Chondrocyte (in vitro differentiated cells): Measurements from ENCODE around the gene ADGB. TPM values are rescaled to one million over a fixed set of nuclear protein-coding genes. Genes with fewer than 3 reads are reported as not detected.

ENCODE experiments used
- DNase-seq: peaks from one replicate; pipeline ENCODE4 v3.0.0; 2021; ENCODE audit warnings: mixed read lengths, low spot score
- H3K27ac Mint-ChIP-seq: one replicate; pipeline ENCODE4 v1.8.0; 2021; ENCODE audit warnings: mild to moderate bottlenecking, moderate library complexity, mixed read lengths; ENCODE audit not compliant: unreplicated experiment
- H3K27me3 Mint-ChIP-seq: 2 replicates; pipeline ENCODE4 v1.8.0; 2021; ENCODE audit warnings: low read depth, mixed read lengths
- H3K36me3 Mint-ChIP-seq: 2 replicates; pipeline ENCODE4 v1.8.0; 2021; ENCODE audit warnings: low read depth, mixed read lengths
- H3K4me1 Mint-ChIP-seq: 2 replicates; pipeline ENCODE4 v1.8.0; 2021; ENCODE audit warnings: low read depth, mild to moderate bottlenecking, mixed read lengths
- H3K4me3 Mint-ChIP-seq: one replicate; pipeline ENCODE4 v1.8.0; 2021; ENCODE audit warnings: mild to moderate bottlenecking, moderate library complexity, mixed read lengths; ENCODE audit not compliant: unreplicated experiment
- H3K9me3 Mint-ChIP-seq: 2 replicates; pipeline ENCODE4 v1.8.0; 2021; ENCODE audit warnings: low read depth, mixed read lengths
- total RNA-seq: library from RNA; stranded (reverse); gene quantifications from 3 replicates; pipeline ENCODE4 v1.2.1, GENCODE V29; 2021
- TF ChIP-seq, protein P1 (sequence below): fragments of 200-600 bp; sonication (generic); IDR thresholded peaks from 2 replicates; pipeline ENCODE4 v1.5.0; 2021; ENCODE audit warnings: antibody characterized with exemption, mild to moderate bottlenecking, moderate library complexity

ADGB gene
- total RNA-seq, 1 donor from 2014 or later = not detected

- Mint-ChIP-seq H3K36me3 (no peaks in the 10 kb centered on the region), H3K27ac (no peak overlapping the region), H3K9me3 (peaks cover 7% of the 10 kb centered on the region), H3K4me3 (no peak overlapping the region), H3K27me3 (no peaks in the 10 kb centered on the region), H3K4me1 (peaks cover 24% of the 10 kb centered on the region)
- TF ChIP-seq, protein P1, sequence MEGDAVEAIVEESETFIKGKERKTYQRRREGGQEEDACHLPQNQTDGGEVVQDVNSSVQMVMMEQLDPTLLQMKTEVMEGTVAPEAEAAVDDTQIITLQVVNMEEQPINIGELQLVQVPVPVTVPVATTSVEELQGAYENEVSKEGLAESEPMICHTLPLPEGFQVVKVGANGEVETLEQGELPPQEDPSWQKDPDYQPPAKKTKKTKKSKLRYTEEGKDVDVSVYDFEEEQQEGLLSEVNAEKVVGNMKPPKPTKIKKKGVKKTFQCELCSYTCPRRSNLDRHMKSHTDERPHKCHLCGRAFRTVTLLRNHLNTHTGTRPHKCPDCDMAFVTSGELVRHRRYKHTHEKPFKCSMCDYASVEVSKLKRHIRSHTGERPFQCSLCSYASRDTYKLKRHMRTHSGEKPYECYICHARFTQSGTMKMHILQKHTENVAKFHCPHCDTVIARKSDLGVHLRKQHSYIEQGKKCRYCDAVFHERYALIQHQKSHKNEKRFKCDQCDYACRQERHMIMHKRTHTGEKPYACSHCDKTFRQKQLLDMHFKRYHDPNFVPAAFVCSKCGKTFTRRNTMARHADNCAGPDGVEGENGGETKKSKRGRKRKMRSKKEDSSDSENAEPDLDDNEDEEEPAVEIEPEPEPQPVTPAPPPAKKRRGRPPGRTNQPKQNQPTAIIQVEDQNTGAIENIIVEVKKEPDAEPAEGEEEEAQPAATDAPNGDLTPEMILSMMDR = no peak
- DNase-seq = no peak
Observed at GRCh38 chr6:146855889-146856288, 257.1 kb downstream of the ADGB start.

- no peak for DNase-seq
- Mint-ChIP-seq H3K36me3 (no peaks in the 10 kb centered on the region), H3K27ac (no peak overlapping the region), H3K27me3 (no peaks in the 10 kb centered on the region), H3K4me1 (peaks cover 21% of the 10 kb centered on the region), H3K4me3 (no peak overlapping the region), H3K9me3 (peaks cover 5% of the 10 kb centered on the region)
- TF ChIP-seq, protein P1 = no peak
Observed at GRCh38 chr6:146856296-146856695, 257.5 kb downstream of the ADGB start.

GRCh38 chr6:146857180-146857979 lies 258.6 kb downstream of the ADGB start:
- H3K4me3 Mint-ChIP-seq = peak overlapping the region; percentile 72
- no peaks in the 10 kb centered on the region for H3K36me3 Mint-ChIP-seq
- peaks cover under 1% of the 10 kb centered on the region for H3K9me3 Mint-ChIP-seq
- DNase-seq = no peak
- peak overlapping the region; percentile 76 for H3K27ac Mint-ChIP-seq
- H3K4me1 Mint-ChIP-seq = peaks cover 11% of the 10 kb centered on the region
- TF ChIP-seq, protein P1 = peak; percentile 99
- no peaks in the 10 kb centered on the region for H3K27me3 Mint-ChIP-seq

DNA sequence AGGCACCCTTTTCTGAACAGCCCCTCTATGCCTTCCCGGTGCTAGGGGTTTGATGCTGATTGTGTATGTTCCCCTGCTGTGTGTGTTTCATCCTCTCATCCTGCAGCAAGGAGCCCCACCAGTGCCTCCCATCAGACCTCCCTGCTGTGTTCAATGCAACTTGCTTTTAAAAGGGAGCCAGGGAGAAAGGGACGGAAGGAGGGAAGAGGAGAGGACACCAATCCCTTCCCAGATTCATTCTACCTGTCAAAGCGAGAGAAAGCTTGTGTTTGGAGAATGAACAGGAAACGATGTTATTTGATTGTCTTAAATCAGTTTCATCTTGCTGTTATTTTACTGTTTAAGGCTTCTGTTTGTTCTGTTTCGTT lies 259.2 kb downstream of the ADGB start:
- peaks cover 11% of the 10 kb centered on the region for H3K4me1 Mint-ChIP-seq
- peak overlapping the region; percentile 72 for H3K4me3 Mint-ChIP-seq
- TF ChIP-seq, protein P1 = no peak
- H3K9me3 Mint-ChIP-seq = no peaks in the 10 kb centered on the region
- no peaks in the 10 kb centered on the region for H3K36me3 Mint-ChIP-seq
- H3K27ac Mint-ChIP-seq = peak overlapping the region; percentile 76
- H3K27me3 Mint-ChIP-seq = no peaks in the 10 kb centered on the region
- DNase-seq = no peak

DNA sequence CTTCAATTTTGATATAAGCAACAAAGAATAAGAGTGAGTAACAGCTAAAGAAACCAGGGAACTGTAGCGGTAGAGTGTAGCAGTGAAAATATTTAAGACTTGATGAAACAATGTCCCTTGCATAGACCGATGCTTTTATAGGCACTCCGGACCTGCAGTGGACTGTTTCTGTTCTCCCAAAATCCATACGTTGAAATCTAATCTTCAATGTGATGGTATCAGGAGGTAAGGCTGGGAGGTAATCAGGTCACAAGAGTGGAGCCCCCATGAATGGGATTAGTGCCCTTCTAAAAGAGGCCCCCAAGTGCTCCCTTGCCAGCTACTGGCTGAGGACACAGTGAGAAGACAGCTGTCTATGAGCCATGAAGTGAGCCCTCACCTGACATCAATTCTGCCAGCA lies 260.4 kb downstream of the ADGB start:
- Mint-ChIP-seq H3K27me3 (no peaks in the 10 kb centered on the region), H3K36me3 (no peaks in the 10 kb centered on the region), H3K4me1 (peaks cover 11% of the 10 kb centered on the region), H3K27ac (no peak overlapping the region), H3K4me3 (no peak overlapping the region), H3K9me3 (no peaks in the 10 kb centered on the region)
- TF ChIP-seq, protein P1 = no peak
- no peak for DNase-seq
